B cell (primary cell): ENCODE data around the gene UPF1. TPM values are rescaled to one million over a fixed set of nuclear protein-coding genes. Genes with fewer than 3 reads are reported as not detected.

Source experiments
- ATAC-seq: fragments of 200-7000 bp; cut with Tn5 transposase; one replicate; pipeline ENCODE4 v1.10.0; 2021; ENCODE audit warnings: low read depth, mild to moderate bottlenecking, moderate number of reproducible peaks, moderate library complexity
- CTCF ChIA-PET: fragments of 350-600 bp; sonication (Branson Sonifier 250); formaldehyde crosslinking; loops from one replicate; lab custom pipeline; 2021; ENCODE audit warnings: antibody characterized with exemption, inconsistent platforms; lab: Charles Lee
- POLR2A ChIA-PET: fragments of 350-600 bp; sonication (Branson Sonifier 250); formaldehyde crosslinking; loops from one replicate; lab custom pipeline; 2021; ENCODE audit warnings: antibody characterized with exemption; lab: Charles Lee
- DNase-seq: peaks from one replicate; pipeline ENCODE4 v3.0.0; 2013
- H2AFZ ChIP-seq: 2 replicates; pipeline ENCODE4 v1.6.1; 2012; ENCODE audit warnings: mild to moderate bottlenecking, low read depth, low read length; ENCODE audit not compliant: insufficient read depth, poor library complexity, severe bottlenecking
- H3K27ac ChIP-seq, 2 donors: 1 replicate in 1 of 2; 2 replicates in 1 of 2; pipeline ENCODE4 v1.5.1; 2012 to 2013; ENCODE audit warnings: low read length in 2 of 2, mild to moderate bottlenecking in 2 of 2, moderate library complexity in 1 of 2
- H3K27me3 ChIP-seq, 4 experiments: fragments of 200-600 bp in 1 of 4; sonication (generic) in 1 of 4; replicated peaks in 1 of 4; 1 replicate in 2 of 4; 2 replicates in 2 of 4; pipeline versions ENCODE4 v1.6.1 to v1.7.0; 2013 to 2016; ENCODE audit warnings: low read length in 3 of 4, mild to moderate bottlenecking in 2 of 4, mixed read lengths in 1 of 4, moderate library complexity in 1 of 4; ENCODE audit not compliant: insufficient read depth in 4 of 4, control insufficient read depth in 3 of 4; ENCODE audit errors: control extremely low read depth in 1 of 4
- H3K36me3 ChIP-seq, 2 experiments: replicated peaks in 1 of 2; 1 replicate in 1 of 2; 2 replicates in 1 of 2; pipeline versions ENCODE4 v1.6.1 to v1.7.1; 2013; ENCODE audit warnings: low read length in 1 of 2; ENCODE audit not compliant: insufficient read depth in 2 of 2, control insufficient read depth in 1 of 2; ENCODE audit errors: control extremely low read depth in 1 of 2, extremely low read depth in 1 of 2
- H3K4me1 ChIP-seq, 2 donors: fragments of 200-600 bp in 1 of 2; sonication (generic) in 1 of 2; 1 replicate in 1 of 2; 2 replicates in 1 of 2; pipeline versions ENCODE4 v1.5.1 to v1.6.1; 2013 to 2017; ENCODE audit warnings: low read length in 2 of 2; ENCODE audit not compliant: control insufficient read depth in 2 of 2, insufficient read depth in 2 of 2
- H3K4me2 ChIP-seq: replicated peaks from 2 replicates; pipeline ENCODE3; 2012; ENCODE audit warnings: mild to moderate bottlenecking, low read depth, low read length; ENCODE audit not compliant: poor library complexity, severe bottlenecking
- H3K4me3 ChIP-seq, 5 experiments: fragments of 200-600 bp in 1 of 5; sonication (generic) in 1 of 5; 1 replicate in 3 of 5; 2 replicates in 2 of 5; pipeline versions ENCODE4 v1.5.1 to v1.7.0; 2011 to 2016; ENCODE audit warnings: low read length in 4 of 5, mild to moderate bottlenecking in 4 of 5, low read depth in 2 of 5, control low read depth in 1 of 5, moderate library complexity in 1 of 5; ENCODE audit not compliant: insufficient read depth in 1 of 5; ENCODE audit errors: control extremely low read depth in 1 of 5, extremely low read depth in 1 of 5
- H3K79me2 ChIP-seq: fragments of 200-600 bp; sonication (generic); one replicate; pipeline ENCODE4 v1.6.0; 2016; ENCODE audit warnings: low read length; ENCODE audit not compliant: control insufficient read depth, insufficient read depth
- H3K9ac ChIP-seq: fragments of 200-600 bp; sonication (generic); 2 replicates; pipeline ENCODE4 v1.6.1; 2017; ENCODE audit warnings: mild to moderate bottlenecking, low read length, moderate library complexity
- H3K9me3 ChIP-seq, 3 donors: one replicate each; pipeline versions ENCODE4 v1.6.1 to v1.7.1; 2013; ENCODE audit warnings: low read length in 2 of 3; ENCODE audit not compliant: control insufficient read depth in 2 of 3, insufficient read depth in 1 of 3; ENCODE audit errors: control extremely low read depth in 1 of 3
- H4K20me1 ChIP-seq: 2 replicates; pipeline ENCODE4 v1.6.0; 2012; ENCODE audit warnings: mild to moderate bottlenecking, low read length; ENCODE audit not compliant: insufficient read depth, control insufficient read depth, poor library complexity, severe bottlenecking
- H3K27ac Mint-ChIP-seq: one replicate; pipeline ENCODE4 v1.8.0; 2021; ENCODE audit warnings: mixed read lengths
- H3K27me3 Mint-ChIP-seq: one replicate; pipeline ENCODE4 v1.8.0; 2021; ENCODE audit warnings: mixed read lengths
- H3K4me1 Mint-ChIP-seq: one replicate; pipeline ENCODE4 v1.8.0; 2021; ENCODE audit warnings: mixed read lengths
- H3K4me3 Mint-ChIP-seq: one replicate; pipeline ENCODE4 v1.8.0; 2021; ENCODE audit warnings: mixed read lengths
- H3K9me3 Mint-ChIP-seq: one replicate; pipeline ENCODE4 v1.8.0; 2022; ENCODE audit warnings: mixed read lengths; ENCODE audit not compliant: insufficient read depth
- EZH2 ChIP-seq: IDR thresholded peaks from 2 replicates; pipeline ENCODE4 v1.6.1; 2012; ENCODE audit warnings: borderline replicate concordance, low read depth, mild to moderate bottlenecking, moderate library complexity, low read length; ENCODE audit not compliant: insufficient read depth, poor library complexity, severe bottlenecking
- WGBS: methylation state at CpG from one replicate; pipeline ENCODE4 v1.1.5; 2013; ENCODE audit warnings: missing lambda C conversion rate; ENCODE audit not compliant: insufficient coverage; 5-methylcytosine and 5-hydroxymethylcytosine counted together
- intact Hi-C: fragments of 100-400 bp; cut with micrococcal nuclease; formaldehyde crosslinking; loops from one replicate; pipeline ENCODE4 v1.10.0; 2022
- polyA plus RNA-seq: library from polyadenylated mRNA; depleted of rRNA; stranded (reverse); fragments of >200 nt; gene quantifications from 2 replicates; pipeline ENCODE4 v1.2.3, GENCODE V29; 2012
- total RNA-seq, 2 donors: library from RNA; stranded (reverse); fragments of 120-200 nt in 1 of 2; gene quantifications; 1 replicate in 1 of 2; 2 replicates in 1 of 2; pipeline versions ENCODE4 v1.2.3 to v1.2.4, GENCODE V29; 2013 to 2022
- TF ChIP-seq, protein P1 (sequence below): fragments of 200-600 bp; IDR thresholded peaks from one replicate; pipeline ENCODE4 v1.8.0; 2022; ENCODE audit warnings: antibody characterized with exemption, mild to moderate bottlenecking

The UPF1 gene
- total and polyA plus RNA-seq, 2 donors (not counting 1 experiment from before 2014, with no cell fraction given) = 51.9 to 98.6 TPM

DNA sequence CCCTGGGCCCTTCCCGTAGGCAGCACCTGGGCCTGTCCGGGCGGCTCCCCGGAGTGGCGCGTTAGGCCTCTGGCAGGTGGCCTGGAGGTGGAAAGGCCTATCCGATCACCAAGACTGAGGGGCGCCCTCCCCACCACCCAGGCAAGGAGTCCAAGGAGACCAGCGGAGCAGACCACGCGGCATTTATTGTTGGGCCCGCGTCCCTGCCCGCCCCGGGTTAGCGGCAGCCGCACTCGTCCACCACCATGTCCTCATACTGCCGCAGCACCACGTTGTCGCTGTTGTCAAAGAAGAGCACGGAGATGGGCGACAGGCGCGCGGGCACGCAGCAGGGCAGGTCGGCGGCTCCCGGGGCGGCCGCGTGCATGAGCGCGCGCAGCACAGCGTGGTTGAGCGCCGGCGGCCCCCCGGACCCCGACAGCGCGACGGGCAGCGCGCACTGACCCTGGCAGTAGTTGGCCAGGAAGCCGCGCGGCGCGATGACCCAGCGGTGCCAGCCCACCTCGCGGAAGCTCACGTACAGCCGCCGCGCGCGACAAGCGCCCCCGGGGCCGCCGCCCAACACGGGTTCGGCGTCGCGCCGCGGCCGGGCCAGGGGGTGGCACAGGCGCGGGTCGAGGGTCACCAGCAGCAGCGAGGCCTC, 36.7 kb downstream of the UPF1 start:
- peaks cover 0 to 28% (median 6%) of the 10 kb centered on the region in 4 experiments for H3K27me3 ChIP-seq
- H3K9ac ChIP-seq = no peak overlapping the region
- no peak overlapping the region for H3K4me3 Mint-ChIP-seq
- CTCF ChIA-PET = no interaction called here
- ATAC-seq (no peak), DNase-seq (no peak)
- no peak for TF ChIP-seq EZH2
- TF ChIP-seq, protein P1, sequence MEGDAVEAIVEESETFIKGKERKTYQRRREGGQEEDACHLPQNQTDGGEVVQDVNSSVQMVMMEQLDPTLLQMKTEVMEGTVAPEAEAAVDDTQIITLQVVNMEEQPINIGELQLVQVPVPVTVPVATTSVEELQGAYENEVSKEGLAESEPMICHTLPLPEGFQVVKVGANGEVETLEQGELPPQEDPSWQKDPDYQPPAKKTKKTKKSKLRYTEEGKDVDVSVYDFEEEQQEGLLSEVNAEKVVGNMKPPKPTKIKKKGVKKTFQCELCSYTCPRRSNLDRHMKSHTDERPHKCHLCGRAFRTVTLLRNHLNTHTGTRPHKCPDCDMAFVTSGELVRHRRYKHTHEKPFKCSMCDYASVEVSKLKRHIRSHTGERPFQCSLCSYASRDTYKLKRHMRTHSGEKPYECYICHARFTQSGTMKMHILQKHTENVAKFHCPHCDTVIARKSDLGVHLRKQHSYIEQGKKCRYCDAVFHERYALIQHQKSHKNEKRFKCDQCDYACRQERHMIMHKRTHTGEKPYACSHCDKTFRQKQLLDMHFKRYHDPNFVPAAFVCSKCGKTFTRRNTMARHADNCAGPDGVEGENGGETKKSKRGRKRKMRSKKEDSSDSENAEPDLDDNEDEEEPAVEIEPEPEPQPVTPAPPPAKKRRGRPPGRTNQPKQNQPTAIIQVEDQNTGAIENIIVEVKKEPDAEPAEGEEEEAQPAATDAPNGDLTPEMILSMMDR = no peak
- no peak overlapping the region for H3K27ac Mint-ChIP-seq
- intact Hi-C loops = no loop called here
- peaks cover 14% of the 10 kb centered on the region for H3K4me1 Mint-ChIP-seq
- no peaks in the 10 kb centered on the region for H3K9me3 Mint-ChIP-seq
- H3K9me3 ChIP-seq = peaks cover 0 to 3% (median 0%) of the 10 kb centered on the region in 3 donors
- H2AFZ ChIP-seq = no peak overlapping the region
- H3K79me2 ChIP-seq = peaks cover 3% of the 10 kb centered on the region
- peaks cover 0 to 38% of the 10 kb centered on the region in 2 experiments for H3K36me3 ChIP-seq
- peaks cover 40% of the 10 kb centered on the region for H4K20me1 ChIP-seq
- no peak overlapping the region for H3K4me2 ChIP-seq
- POLR2A ChIA-PET = no interaction called here
- H3K27me3 Mint-ChIP-seq = peaks cover 19% of the 10 kb centered on the region
- H3K27ac ChIP-seq = no peak overlapping the region
- no peak overlapping the region for H3K4me3 ChIP-seq
- peaks cover 11 to 12% of the 10 kb centered on the region in 2 donors for H3K4me1 ChIP-seq
- 80% methylated on average over 76 of the region's 77 CpGs for WGBS

DNA sequence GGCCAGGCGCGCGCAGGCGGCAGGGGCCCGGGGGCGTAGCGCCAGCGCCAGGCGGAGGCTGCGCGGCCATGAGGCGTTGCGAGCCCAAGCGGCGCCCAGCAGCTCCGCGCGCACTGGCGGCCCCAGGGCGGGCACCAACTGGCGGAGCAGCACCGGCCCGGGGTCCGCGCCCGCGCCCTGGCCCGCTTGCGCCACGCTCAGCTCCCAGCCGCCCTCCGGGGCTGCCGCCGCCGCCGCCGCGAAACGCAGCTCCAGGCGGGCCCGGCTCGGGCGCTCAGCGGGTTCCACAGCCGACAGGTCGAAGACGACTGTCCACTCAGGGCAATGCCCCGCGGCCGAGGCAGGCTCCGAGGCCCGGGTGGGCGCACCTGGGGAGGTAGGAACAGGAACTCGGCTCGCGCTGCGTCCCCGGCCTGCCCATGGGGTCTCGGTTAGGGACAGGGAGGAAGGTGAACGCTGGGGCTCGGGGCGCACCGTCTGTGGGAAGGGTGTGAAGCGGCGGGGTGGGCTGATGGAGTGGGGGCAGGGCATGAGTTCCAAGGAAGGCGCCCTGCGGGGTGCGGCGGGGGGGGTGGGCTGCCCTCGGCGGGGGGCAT, 37.4 kb downstream of the UPF1 start:
- intact Hi-C loops = no loop called here

More for the DNA sequence above, 37.4 kb downstream of the UPF1 start:
- H3K27me3 Mint-ChIP-seq = peaks cover 19% of the 10 kb centered on the region
- peaks cover 40% of the 10 kb centered on the region for H4K20me1 ChIP-seq
- peaks cover 11 to 12% of the 10 kb centered on the region in 2 donors for H3K4me1 ChIP-seq
- H2AFZ ChIP-seq = no peak overlapping the region
- no peak overlapping the region for H3K9ac ChIP-seq
- peaks cover 0 to 32% of the 10 kb centered on the region in 2 experiments for H3K36me3 ChIP-seq
- no peak overlapping the region for H3K27ac ChIP-seq
- H3K4me2 ChIP-seq = no peak overlapping the region
- DNase-seq (no peak), ATAC-seq (no peak)
- peaks cover 0 to 28% (median 6%) of the 10 kb centered on the region in 4 experiments for H3K27me3 ChIP-seq
- CTCF ChIA-PET = no interaction called here
- H3K4me3 Mint-ChIP-seq = no peak overlapping the region
- no peak overlapping the region for H3K27ac Mint-ChIP-seq
- TF ChIP-seq, protein P1 = no peak
- no peak for TF ChIP-seq EZH2
- no peaks in the 10 kb centered on the region for H3K9me3 Mint-ChIP-seq
- H3K4me3 ChIP-seq = no peak overlapping the region
- H3K79me2 ChIP-seq = peaks cover 3% of the 10 kb centered on the region
- H3K4me1 Mint-ChIP-seq = peaks cover 14% of the 10 kb centered on the region
- POLR2A ChIA-PET = no interaction called here
- 40% methylated on average over 65 of the region's 71 CpGs for WGBS
- H3K9me3 ChIP-seq = peaks cover 0 to 3% (median 0%) of the 10 kb centered on the region in 3 donors
